GM12865 (cell line): ENCODE measurements around the gene NEO1.

Experiments
- DNase-seq: peaks from one replicate; pipeline ENCODE4 v3.0.0; 2010; ENCODE audit warnings: low read depth
- H3K4me3 ChIP-seq: 2 replicates; pipeline ENCODE4 v1.5.1; 2011; ENCODE audit warnings: mild to moderate bottlenecking, low read depth, low read length, control low read depth
- CTCF ChIP-seq: IDR thresholded peaks from 2 replicates; pipeline ENCODE4 v1.5.1; 2011; ENCODE audit warnings: low read length, control low read depth, low read depth, inconsistent platforms; ENCODE audit not compliant: insufficient read depth; ENCODE audit errors: missing control alignments

NEO1 gene

GRCh38 chr15:73116164-73116563 lies 63.9 kb downstream of the NEO1 start:
- no peak overlapping the region for H3K4me3 ChIP-seq
- TF ChIP-seq CTCF = no peak
- DNase-seq = no peak

- DNase-seq = no peak
- TF ChIP-seq CTCF = no peak
- H3K4me3 ChIP-seq = no peak overlapping the region
These were observed 65.8 kb downstream of the NEO1 start for GRCh38 chr15:73118055-73118454.

- no peak for TF ChIP-seq CTCF
- no peak for DNase-seq
- no peak overlapping the region for H3K4me3 ChIP-seq
These were observed 67.2 kb downstream of the NEO1 start for GRCh38 chr15:73119478-73119877.

GRCh38 chr15:73120269-73120668 lies 68.0 kb downstream of the NEO1 start:
- no peak overlapping the region for H3K4me3 ChIP-seq
- no peak for DNase-seq
- no peak for TF ChIP-seq CTCF

- no peak for TF ChIP-seq CTCF
- H3K4me3 ChIP-seq = no peak overlapping the region
- no peak for DNase-seq
These were observed 73.0 kb downstream of the NEO1 start for GRCh38 chr15:73125219-73125618.

GRCh38 chr15:73127302-73127936 lies 75.2 kb downstream of the NEO1 start:
- TF ChIP-seq CTCF = peak; percentile 90
- peak; percentile 53 for DNase-seq

GRCh38 chr15:73130830-73131229 lies 78.6 kb downstream of the NEO1 start:
- H3K4me3 ChIP-seq = no peak overlapping the region
- DNase-seq = no peak
- no peak for TF ChIP-seq CTCF

More at GRCh38 chr15:73127302-73127936, 75.2 kb downstream of the NEO1 start:
- no peak overlapping the region for H3K4me3 ChIP-seq
